Keratinocyte (primary cell): ENCODE measurements around the gene HPCAL1. TPM values are rescaled to one million over a fixed set of nuclear protein-coding genes. Genes with fewer than 3 reads are reported as not detected.

Experiments used
- DNase-seq: peaks from one replicate; pipeline ENCODE4 v3.0.0-alpha.2; 2011; ENCODE audit warnings: low read depth, missing footprints, low spot score
- FAIRE-seq: peaks from 2 replicates; lab custom pipeline; 2011; peaks lifted over from hg19 to GRCh38; lab: Jason Lieb, UNC
- H2AFZ ChIP-seq: 2 replicates; pipeline ENCODE4 v1.6.0; 2012; ENCODE audit warnings: low read length, control low read depth, inconsistent platforms; ENCODE audit not compliant: control insufficient read depth
- H3K27ac ChIP-seq: 2 replicates; pipeline ENCODE4 v1.5.1; 2011; ENCODE audit warnings: low read length; ENCODE audit not compliant: control insufficient read depth, insufficient read depth
- H3K27me3 ChIP-seq: 3 replicates; pipeline ENCODE4 v1.6.0; 2011; ENCODE audit warnings: low read length; ENCODE audit not compliant: control insufficient read depth, insufficient read depth; ENCODE audit errors: extremely low read depth
- H3K36me3 ChIP-seq, 2 experiments: 2 replicates in 1 of 2; 3 replicates in 1 of 2; pipeline ENCODE4 v1.5.1; 2011; ENCODE audit warnings: low read length in 2 of 2, mild to moderate bottlenecking in 1 of 2; ENCODE audit not compliant: control insufficient read depth in 2 of 2, insufficient read depth in 2 of 2; ENCODE audit errors: extremely low read depth in 1 of 2
- H3K4me1 ChIP-seq: 3 replicates; pipeline ENCODE4 v1.5.1; 2011; ENCODE audit warnings: low read length; ENCODE audit not compliant: control insufficient read depth, insufficient read depth; ENCODE audit errors: extremely low read depth
- H3K4me2 ChIP-seq: 3 replicates; pipeline ENCODE4 v1.6.0; 2011; ENCODE audit warnings: low read depth, low read length; ENCODE audit not compliant: control insufficient read depth, insufficient read depth; ENCODE audit errors: extremely low read depth
- H3K4me3 ChIP-seq, 3 experiments: fragments of 200-600 bp in 1 of 3; sonication (generic) in 1 of 3; 2 replicates in 2 of 3; 3 replicates in 1 of 3; pipeline ENCODE4 v1.5.1; 2011 to 2016; ENCODE audit warnings: low read length in 3 of 3, mild to moderate bottlenecking in 3 of 3, control low read depth in 2 of 3, inconsistent platforms in 1 of 3, low read depth in 1 of 3, mixed read lengths in 1 of 3, mixed run types in 1 of 3, moderate library complexity in 1 of 3; ENCODE audit not compliant: control insufficient read depth in 2 of 3, insufficient read depth in 2 of 3; ENCODE audit errors: extremely low read depth in 1 of 3
- H3K79me2 ChIP-seq: 2 replicates; pipeline ENCODE4 v1.6.0; 2012; ENCODE audit warnings: low read length; ENCODE audit not compliant: control insufficient read depth, insufficient read depth
- H3K9ac ChIP-seq: 3 replicates; pipeline ENCODE4 v1.6.0; 2011; ENCODE audit warnings: low read length; ENCODE audit not compliant: control insufficient read depth, insufficient read depth; ENCODE audit errors: extremely low read depth
- H3K9me1 ChIP-seq: 3 replicates; pipeline ENCODE4 v1.6.0; 2011; ENCODE audit warnings: low read length; ENCODE audit not compliant: control insufficient read depth, insufficient read depth; ENCODE audit errors: extremely low read depth
- H3K9me3 ChIP-seq: 2 replicates; pipeline ENCODE4 v1.5.1; 2012; ENCODE audit warnings: low read depth, low read length; ENCODE audit not compliant: control insufficient read depth
- H4K20me1 ChIP-seq: 3 replicates; pipeline ENCODE4 v1.6.0; 2011; ENCODE audit warnings: low read length; ENCODE audit not compliant: control insufficient read depth, insufficient read depth; ENCODE audit errors: extremely low read depth
- CTCF ChIP-seq, 3 experiments: IDR thresholded peaks in 1 of 3; conservative IDR thresholded peaks in 1 of 3; optimal IDR thresholded peaks in 1 of 3; 2 replicates in 2 of 3; 3 replicates in 1 of 3; pipeline versions ENCODE3 to v1.5.1; 2011; ENCODE audit warnings: low read length in 3 of 3, mild to moderate bottlenecking in 3 of 3, moderate library complexity in 2 of 3, control low read depth in 1 of 3, inconsistent platforms in 1 of 3; ENCODE audit not compliant: insufficient read depth in 2 of 3; ENCODE audit errors: extremely low read depth in 1 of 3
- EZH2 ChIP-seq: IDR thresholded peaks from one replicate; pipeline ENCODE4 v1.6.1; 2012; ENCODE audit warnings: inconsistent platforms, mild to moderate bottlenecking, low read length, moderate library complexity
- dilution Hi-C: fragments of 300-500 bp; cut with MboI; formaldehyde crosslinking; loops from one replicate; pipeline ENCODE4 v1.7.0; 2020; ENCODE audit warnings: low sequenced_read_pairs; ENCODE audit not compliant: extremely low pct_ligation_motif_present
- polyA plus RNA-seq, 5 experiments: library from polyadenylated mRNA; depleted of rRNA in 3 of 5; stranded (reverse) in 3 of 5; stranded (forward) in 1 of 5; unstranded in 1 of 5; fragments of >200 nt; gene quantifications; 1 replicate in 1 of 5; 2 replicates in 3 of 5; 3 replicates in 1 of 5; pipeline versions ENCODE4 v1.2.1 to v1.2.3, GENCODE V29; 2011 to 2012; ENCODE audit warnings: missing spikeins in 2 of 5, low read depth in 1 of 5, low replicate concordance in 1 of 5
- small RNA-seq, 3 experiments: library from RNA; depleted of rRNA; stranded (forward); fragments of <200 nt; gene quantifications; one replicate each; pipeline ENCODE3, GENCODE V24; 2012; ENCODE audit warnings: low read depth in 3 of 3, low replicate concordance in 1 of 3; ENCODE audit not compliant: insufficient read length in 3 of 3

The HPCAL1 gene
- polyA plus RNA-seq, 1 donor (not counting 4 experiments of a cell fraction or from before 2014, with no cell fraction given) = 18.0 TPM

DNA sequence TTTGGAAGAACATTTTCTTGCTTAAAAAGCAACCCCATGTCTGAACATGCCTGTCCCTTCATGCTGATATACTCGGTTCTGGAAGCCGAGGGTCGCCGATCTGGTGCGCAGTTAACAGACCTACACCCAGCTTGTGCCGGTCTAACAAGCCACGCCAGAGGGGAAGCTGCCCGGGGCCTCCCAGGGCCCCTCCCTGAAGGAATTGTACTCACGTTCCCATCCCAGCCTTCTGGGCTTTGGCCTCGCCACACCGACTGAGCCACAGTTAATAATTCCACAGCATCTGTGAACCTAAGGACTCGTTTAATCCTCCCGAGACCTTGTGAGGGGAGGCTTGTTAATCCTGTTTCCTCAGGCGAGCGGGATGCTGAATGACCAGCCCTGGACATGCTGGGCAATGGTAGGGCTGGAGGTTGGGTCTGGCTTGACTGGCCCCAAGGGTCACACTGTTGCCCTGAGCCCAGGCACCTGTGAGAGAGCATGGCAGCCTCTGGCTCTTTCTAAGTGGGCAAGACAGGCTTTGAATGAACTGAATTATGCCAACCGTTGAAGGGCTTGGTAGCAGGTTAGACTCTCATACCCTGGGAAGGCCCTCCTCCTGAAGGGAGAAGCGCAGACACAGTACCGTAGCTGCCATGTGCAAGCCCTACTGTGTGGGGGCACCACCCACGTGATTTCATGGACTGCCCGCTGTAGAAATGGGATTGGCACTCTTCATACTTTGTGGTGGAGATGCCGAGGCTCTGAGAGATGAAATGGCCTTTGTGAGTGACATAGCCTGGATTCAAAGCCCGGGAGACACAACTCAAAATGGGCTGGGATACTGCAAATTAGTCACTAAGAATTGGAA is 173.3 kb downstream of the HPCAL1 start:
- DNase-seq (no peak), FAIRE-seq (no peak)
- H3K4me3 ChIP-seq = no peak overlapping the region
- H3K9me1 ChIP-seq = no peaks in the 10 kb centered on the region
- H3K36me3 ChIP-seq = no peaks in the 10 kb centered on the region
- TF ChIP-seq CTCF (optimal IDR thresholded peaks at IDR 0.05 in 1 of 3, IDR thresholded peaks at IDR 0.05 in 1 of 3, conservative IDR thresholded peaks at IDR 0.05 in 1 of 3; ENCODE audit: extremely low read depth in 1 of 3, insufficient read depth in 2 of 3, low read length in 3 of 3) (no peak), EZH2 (no peak)
- no peaks in the 10 kb centered on the region for H3K4me1 ChIP-seq
- H3K27ac ChIP-seq = no peak overlapping the region
- H3K79me2 ChIP-seq = no peaks in the 10 kb centered on the region
- no peak overlapping the region for H3K9ac ChIP-seq
- H2AFZ ChIP-seq = no peak overlapping the region
- no peaks in the 10 kb centered on the region for H3K9me3 ChIP-seq
- peaks cover 4% of the 10 kb centered on the region for H3K27me3 ChIP-seq
- H3K4me2 ChIP-seq = no peak overlapping the region
- no peaks in the 10 kb centered on the region for H4K20me1 ChIP-seq
- dilution Hi-C loops = no loop called here

- no peaks in the 10 kb centered on the region for H3K9me3 ChIP-seq
- no peak overlapping the region for H3K4me2 ChIP-seq
- no peak for FAIRE-seq
- no peaks in the 10 kb centered on the region for H3K36me3 ChIP-seq
- peaks cover 12% of the 10 kb centered on the region for H3K27me3 ChIP-seq
- no peak overlapping the region for H3K4me3 ChIP-seq
- no peak overlapping the region for H3K9ac ChIP-seq
- DNase-seq = no peak
- no peak for TF ChIP-seq EZH2
- no peak for TF ChIP-seq CTCF (optimal IDR thresholded peaks at IDR 0.05 in 1 of 3, IDR thresholded peaks at IDR 0.05 in 1 of 3, conservative IDR thresholded peaks at IDR 0.05 in 1 of 3; ENCODE audit: extremely low read depth in 1 of 3, insufficient read depth in 2 of 3, low read length in 3 of 3)
- no peaks in the 10 kb centered on the region for H3K9me1 ChIP-seq
- H2AFZ ChIP-seq = no peak overlapping the region
- dilution Hi-C loops = no loop called here
- no peaks in the 10 kb centered on the region for H3K79me2 ChIP-seq
- no peaks in the 10 kb centered on the region for H4K20me1 ChIP-seq
- no peak overlapping the region for H3K27ac ChIP-seq
- no peaks in the 10 kb centered on the region for H3K4me1 ChIP-seq
Observed at GRCh38 chr2:10476723-10477442, 174.2 kb downstream of the HPCAL1 start.

Small RNA genes within 50 kb of the gene (small RNA-seq; reads per million reads assigned to genes)
- gene RF00432 = 0 reads per million in 3 experiments
- 0 reads per million in 3 experiments for gene RN7SL66P
- gene SNORA80B = 2.5 to 9.0 (median 2.7) reads per million in 3 experiments

Other genes starting within 250 kb of the HPCAL1 start
- 0.14 to 0.52 TPM (median 0.48 TPM) in 3 replicates for gene CYS1, start 222.5 kb upstream of the HPCAL1 start, polyA plus RNA-seq
- gene RRM2, start 180.2 kb upstream of the HPCAL1 start, polyA plus RNA-seq = 1.6 to 34.1 TPM (median 25.7 TPM) in 3 replicates
- gene ODC1, start 145.4 kb downstream of the HPCAL1 start, polyA plus RNA-seq = 501 to 637 TPM (median 613 TPM) in 3 replicates